ENCODE measurements around the gene DOK5. TPM values are rescaled to one million over a fixed set of nuclear protein-coding genes. Genes with fewer than 3 reads are reported as not detected.

The DOK5 gene
- total RNA-seq, 2 experiments from 2014 or later, result not detected

- Mint-ChIP-seq H3K27ac (no peak overlapping the region), H3K9me3 (no peaks in the 10 kb centered on the region), H3K36me3 (ENCODE audit: low read depth) (no peaks in the 10 kb centered on the region), H3K4me1 (no peaks in the 10 kb centered on the region), H3K4me3 (no peak overlapping the region), H3K27me3 (no peaks in the 10 kb centered on the region)
- POLR2A ChIA-PET, result no interaction called here
- CTCF ChIA-PET, result no interaction called here
- no peak for DNase-seq
Observed at GRCh38 chr20:54565255-54565654, 89.9 kb downstream of the DOK5 start.

GRCh38 chr20:54566031-54566688, 90.8 kb downstream of the DOK5 start:
- Mint-ChIP-seq H3K4me1 (no peaks in the 10 kb centered on the region), H3K36me3 (ENCODE audit: low read depth) (no peaks in the 10 kb centered on the region), H3K27ac (no peak overlapping the region), H3K9me3 (no peaks in the 10 kb centered on the region), H3K4me3 (no peak overlapping the region), H3K27me3 (no peaks in the 10 kb centered on the region)
- no peak for DNase-seq
- POLR2A ChIA-PET, result no interaction called here
- CTCF ChIA-PET, result no interaction called here

- ChIA-PET POLR2A (no interaction called here), CTCF (no interaction called here)
Observed at GRCh38 chr20:54570561-54570960, 95.2 kb downstream of the DOK5 start.

GRCh38 chr20:54572665-54573435, 97.5 kb downstream of the DOK5 start:
- no peaks in the 10 kb centered on the region for H3K4me1 Mint-ChIP-seq
- H3K9me3 Mint-ChIP-seq, result no peaks in the 10 kb centered on the region
- ChIA-PET CTCF (no interaction called here), POLR2A (no interaction called here)
- H3K4me3 Mint-ChIP-seq, result no peak overlapping the region
- DNase-seq, result no peak
- H3K27ac Mint-ChIP-seq, result no peak overlapping the region
- no peaks in the 10 kb centered on the region for H3K36me3 Mint-ChIP-seq (ENCODE audit: low read depth)
- peaks cover 2% of the 10 kb centered on the region for H3K27me3 Mint-ChIP-seq

More at GRCh38 chr20:54570561-54570960, 95.2 kb downstream of the DOK5 start:
- DNase-seq, result no peak
- Mint-ChIP-seq H3K27me3 (no peaks in the 10 kb centered on the region), H3K9me3 (no peaks in the 10 kb centered on the region), H3K36me3 (ENCODE audit: low read depth) (no peaks in the 10 kb centered on the region), H3K4me3 (no peak overlapping the region), H3K4me1 (no peaks in the 10 kb centered on the region), H3K27ac (no peak overlapping the region)

GRCh38 chr20:54573838-54574237, 98.4 kb downstream of the DOK5 start:
- Mint-ChIP-seq H3K4me1 (no peaks in the 10 kb centered on the region), H3K9me3 (no peaks in the 10 kb centered on the region), H3K36me3 (ENCODE audit: low read depth) (no peaks in the 10 kb centered on the region), H3K4me3 (no peak overlapping the region), H3K27ac (no peak overlapping the region), H3K27me3 (peaks cover 2% of the 10 kb centered on the region)
- CTCF ChIA-PET, result interaction anchor here (0.7 kb wide), 1 partner anchor 1016 kb away, joined by 3 read pairs; no protein-coding TSS in a partner anchor
- POLR2A ChIA-PET, result no interaction called here
- no peak for DNase-seq

- no peaks in the 10 kb centered on the region for H3K9me3 Mint-ChIP-seq
- H3K4me3 Mint-ChIP-seq, result no peak overlapping the region
- CTCF ChIA-PET, result no interaction called here
- POLR2A ChIA-PET, result no interaction called here
- no peaks in the 10 kb centered on the region for H3K36me3 Mint-ChIP-seq (ENCODE audit: low read depth)
- peaks cover 2% of the 10 kb centered on the region for H3K27me3 Mint-ChIP-seq
- H3K4me1 Mint-ChIP-seq, result no peaks in the 10 kb centered on the region
- H3K27ac Mint-ChIP-seq, result no peak overlapping the region
- DNase-seq, result no peak
Observed at GRCh38 chr20:54576518-54576917, 101.1 kb downstream of the DOK5 start.

- ChIA-PET POLR2A (no interaction called here), CTCF (no interaction called here)
- no peaks in the 10 kb centered on the region for H3K9me3 Mint-ChIP-seq
- no peaks in the 10 kb centered on the region for H3K36me3 Mint-ChIP-seq (ENCODE audit: low read depth)
- H3K27me3 Mint-ChIP-seq, result peaks cover 2% of the 10 kb centered on the region
- H3K4me1 Mint-ChIP-seq, result no peaks in the 10 kb centered on the region
- H3K4me3 Mint-ChIP-seq, result no peak overlapping the region
- H3K27ac Mint-ChIP-seq, result no peak overlapping the region
- DNase-seq, result no peak
Observed at GRCh38 chr20:54577637-54578036, 102.2 kb downstream of the DOK5 start.

GRCh38 chr20:54585217-54585616, 109.8 kb downstream of the DOK5 start:
- CTCF ChIA-PET, result no interaction called here
- no peak for DNase-seq
- Mint-ChIP-seq H3K4me3 (no peak overlapping the region), H3K9me3 (no peaks in the 10 kb centered on the region), H3K36me3 (ENCODE audit: low read depth) (no peaks in the 10 kb centered on the region), H3K4me1 (no peaks in the 10 kb centered on the region), H3K27ac (no peak overlapping the region), H3K27me3 (no peaks in the 10 kb centered on the region)
- POLR2A ChIA-PET, result no interaction called here

- H3K27me3 Mint-ChIP-seq, result no peaks in the 10 kb centered on the region
- POLR2A ChIA-PET, result no interaction called here
- no peak overlapping the region for H3K4me3 Mint-ChIP-seq
- no peaks in the 10 kb centered on the region for H3K4me1 Mint-ChIP-seq
- H3K27ac Mint-ChIP-seq, result no peak overlapping the region
- CTCF ChIA-PET, result no interaction called here
- no peak for DNase-seq
- H3K9me3 Mint-ChIP-seq, result no peaks in the 10 kb centered on the region
- no peaks in the 10 kb centered on the region for H3K36me3 Mint-ChIP-seq (ENCODE audit: low read depth)
Observed at GRCh38 chr20:54587408-54587807, 112.0 kb downstream of the DOK5 start.

- POLR2A ChIA-PET, result no interaction called here
- Mint-ChIP-seq H3K4me1 (no peaks in the 10 kb centered on the region), H3K27me3 (no peaks in the 10 kb centered on the region), H3K9me3 (no peaks in the 10 kb centered on the region), H3K4me3 (no peak overlapping the region), H3K36me3 (ENCODE audit: low read depth) (no peaks in the 10 kb centered on the region), H3K27ac (no peak overlapping the region)
- CTCF ChIA-PET, result no interaction called here
- DNase-seq, result no peak
Observed at GRCh38 chr20:54589402-54590030, 114.1 kb downstream of the DOK5 start.

- no peak overlapping the region for H3K4me3 Mint-ChIP-seq
- H3K36me3 Mint-ChIP-seq (ENCODE audit: low read depth), result no peaks in the 10 kb centered on the region
- no peaks in the 10 kb centered on the region for H3K4me1 Mint-ChIP-seq
- no peak overlapping the region for H3K27ac Mint-ChIP-seq
- DNase-seq, result no peak
- CTCF ChIA-PET, result no interaction called here
- H3K9me3 Mint-ChIP-seq, result no peaks in the 10 kb centered on the region
- no peaks in the 10 kb centered on the region for H3K27me3 Mint-ChIP-seq
- POLR2A ChIA-PET, result no interaction called here
Observed at GRCh38 chr20:54590856-54591255, 115.5 kb downstream of the DOK5 start.

- Mint-ChIP-seq H3K36me3 (ENCODE audit: low read depth) (no peaks in the 10 kb centered on the region), H3K27me3 (no peaks in the 10 kb centered on the region), H3K4me3 (no peak overlapping the region), H3K9me3 (no peaks in the 10 kb centered on the region), H3K4me1 (no peaks in the 10 kb centered on the region), H3K27ac (no peak overlapping the region)
- POLR2A ChIA-PET, result no interaction called here
- CTCF ChIA-PET, result no interaction called here
- no peak for DNase-seq
Observed at GRCh38 chr20:54596651-54597050, 121.3 kb downstream of the DOK5 start.

GRCh38 chr20:54598352-54598751, 123.0 kb downstream of the DOK5 start:
- Mint-ChIP-seq H3K4me3 (no peak overlapping the region), H3K27me3 (no peaks in the 10 kb centered on the region), H3K9me3 (no peaks in the 10 kb centered on the region), H3K36me3 (ENCODE audit: low read depth) (no peaks in the 10 kb centered on the region), H3K27ac (no peak overlapping the region), H3K4me1 (no peaks in the 10 kb centered on the region)
- ChIA-PET POLR2A (no interaction called here), CTCF (no interaction called here)
- DNase-seq, result no peak

GRCh38 chr20:54600634-54601033, 125.2 kb downstream of the DOK5 start:
- H3K9me3 Mint-ChIP-seq, result no peaks in the 10 kb centered on the region
- no peaks in the 10 kb centered on the region for H3K27me3 Mint-ChIP-seq
- no peaks in the 10 kb centered on the region for H3K36me3 Mint-ChIP-seq (ENCODE audit: low read depth)
- no peak overlapping the region for H3K27ac Mint-ChIP-seq
- H3K4me1 Mint-ChIP-seq, result no peaks in the 10 kb centered on the region
- ChIA-PET POLR2A (no interaction called here), CTCF (no interaction called here)
- no peak for DNase-seq
- H3K4me3 Mint-ChIP-seq, result no peak overlapping the region
